Fibroblast of the aortic adventitia (primary cell): ENCODE data around the gene UBXN11. TPM values are rescaled to one million over a fixed set of nuclear protein-coding genes. Genes with fewer than 3 reads are reported as not detected.

Source experiments
- DNase-seq: peaks from one replicate; pipeline ENCODE4 v3.0.0-alpha.2; 2010; ENCODE audit warnings: low read depth
- H3K4me3 ChIP-seq: 2 replicates; pipeline ENCODE4 v1.5.1; 2011; ENCODE audit warnings: low read depth, mild to moderate bottlenecking, control low read depth, low read length, moderate library complexity
- CTCF ChIP-seq: IDR thresholded peaks from 2 replicates; pipeline ENCODE4 v1.5.1; 2011; ENCODE audit warnings: mild to moderate bottlenecking, low read length, control low read depth, inconsistent platforms; ENCODE audit not compliant: insufficient read depth
- total RNA-seq: library from RNA; depleted of rRNA; stranded (reverse); fragments of >200 nt; gene quantifications from 2 replicates; pipeline ENCODE4 v1.2.3, GENCODE V29; 2012; ENCODE audit warnings: low replicate concordance

Gene UBXN11
- total RNA-seq, 1 donor: 8.9 TPM

GRCh38 chr1:26237230-26237966 is 69.0 kb downstream of the UBXN11 start:
- no peak for TF ChIP-seq CTCF
- DNase-seq: peak; percentile 50
- no peak overlapping the region for H3K4me3 ChIP-seq

- peak overlapping the region; percentile 96 for H3K4me3 ChIP-seq
- DNase-seq: peak; percentile 28
- no peak for TF ChIP-seq CTCF
These were observed 71.6 kb downstream of the UBXN11 start for GRCh38 chr1:26234644-26235370.

GRCh38 chr1:26233903-26234643 is 72.4 kb downstream of the UBXN11 start, which contains the start of gene CEP85:
CEP85 (plus strand) TSS chr1:26234200; CDS start chr1:26239784, 5,584 bp downstream.
- peak; percentile 96 for DNase-seq
- peak within 1 kb of the TSS; percentile 96 for H3K4me3 ChIP-seq
- TF ChIP-seq CTCF: peak; percentile 92

Other genes starting within 250 kb of the UBXN11 start
- gene TRIM63, start 239.0 kb downstream of the UBXN11 start, total RNA-seq: 0.09 and 1.5 TPM in 2 replicates
- gene PDIK1L, start 194.8 kb downstream of the UBXN11 start, total RNA-seq: 5.5 and 10.1 TPM in 2 replicates
- not detected in 2 replicates for gene FAM110D, start 147.6 kb downstream of the UBXN11 start, total RNA-seq
- gene C1orf232, start 137.7 kb downstream of the UBXN11 start, total RNA-seq: not detected in 2 replicates
- gene ZNF593, start 136.7 kb downstream of the UBXN11 start, total RNA-seq: 19.4 and 42.4 TPM in 2 replicates
- gene ZNF593OS, start 134.8 kb downstream of the UBXN11 start, total RNA-seq: not detected in 2 replicates
- 0.27 TPM in 1 of 2 replicates, not detected in the other for gene CNKSR1, start 129.1 kb downstream of the UBXN11 start, total RNA-seq
- gene CATSPER4, start 116.0 kb downstream of the UBXN11 start, total RNA-seq: not detected in 2 replicates
- 5.6 and 12.9 TPM in 2 replicates for gene CEP85, start 72.4 kb downstream of the UBXN11 start, total RNA-seq
- 18.1 and 114 TPM in 2 replicates for gene SH3BGRL3, start 26.6 kb downstream of the UBXN11 start, total RNA-seq
- gene CD52, start 11.3 kb upstream of the UBXN11 start, total RNA-seq: not detected in 2 replicates
- not detected in 2 replicates for gene CRYBG2, start 47.5 kb upstream of the UBXN11 start, total RNA-seq
- gene ZNF683, start 66.1 kb upstream of the UBXN11 start, total RNA-seq: not detected in 2 replicates
- gene LIN28A, start 104.2 kb upstream of the UBXN11 start, total RNA-seq: not detected in 2 replicates
- gene DHDDS, start 125.7 kb upstream of the UBXN11 start, total RNA-seq: 46.0 and 55.7 TPM in 2 replicates
- 161 and 225 TPM in 2 replicates for gene HMGN2, start 165.8 kb upstream of the UBXN11 start, total RNA-seq
- 1.3 and 2.9 TPM in 2 replicates for gene RPS6KA1, start 223.1 kb upstream of the UBXN11 start, total RNA-seq